ENCODE measurements around the gene TGM1.

Gene TGM1

GRCh38 chr14:24278424-24278823, 15.4 kb upstream of the TGM1 start:
- Histone ChIP-seq H3K27ac (ENCODE audit: low read depth, low read length) (no peak overlapping the region), H3K4me1 (ENCODE audit: control insufficient read depth, insufficient read depth, low read length, unreplicated experiment) (peaks cover 16% of the 10 kb centered on the region), H3K79me2 (ENCODE audit: control insufficient read depth, insufficient read depth, low read length, unreplicated experiment) (no peaks in the 10 kb centered on the region), H3K27me3 (ENCODE audit: insufficient read depth, low read length) (no peaks in the 10 kb centered on the region), H3K4me3 (ENCODE audit: low read depth, low read length) (no peak overlapping the region), H2AFZ (ENCODE audit: low read length, unreplicated experiment) (no peak overlapping the region), H3K36me3 (ENCODE audit: insufficient read depth, low read length) (no peaks in the 10 kb centered on the region)

GRCh38 chr14:24277606-24278321, 14.8 kb upstream of the TGM1 start:
- no peaks in the 10 kb centered on the region for H3K27me3 ChIP-seq (ENCODE audit: insufficient read depth, low read length)
- H3K4me3 ChIP-seq (ENCODE audit: low read depth, low read length), result no peak overlapping the region
- no peaks in the 10 kb centered on the region for H3K79me2 ChIP-seq (ENCODE audit: control insufficient read depth, insufficient read depth, low read length, unreplicated experiment)
- H3K27ac ChIP-seq (ENCODE audit: low read depth, low read length), result no peak overlapping the region
- H3K36me3 ChIP-seq (ENCODE audit: insufficient read depth, low read length), result no peaks in the 10 kb centered on the region
- no peak overlapping the region for H2AFZ ChIP-seq (ENCODE audit: low read length, unreplicated experiment)
- H3K4me1 ChIP-seq (ENCODE audit: control insufficient read depth, insufficient read depth, low read length, unreplicated experiment), result peaks cover 16% of the 10 kb centered on the region

- no peak overlapping the region for H3K27ac ChIP-seq (ENCODE audit: low read depth, low read length)
- H3K79me2 ChIP-seq (ENCODE audit: control insufficient read depth, insufficient read depth, low read length, unreplicated experiment), result no peaks in the 10 kb centered on the region
- no peak overlapping the region for H2AFZ ChIP-seq (ENCODE audit: low read length, unreplicated experiment)
- H3K4me3 ChIP-seq (ENCODE audit: low read depth, low read length), result no peak overlapping the region
- H3K4me1 ChIP-seq (ENCODE audit: control insufficient read depth, insufficient read depth, low read length, unreplicated experiment), result peaks cover 17% of the 10 kb centered on the region
- H3K27me3 ChIP-seq (ENCODE audit: insufficient read depth, low read length), result no peaks in the 10 kb centered on the region
- H3K36me3 ChIP-seq (ENCODE audit: insufficient read depth, low read length), result no peaks in the 10 kb centered on the region
Observed at GRCh38 chr14:24277071-24277470, 14.1 kb upstream of the TGM1 start.

GRCh38 chr14:24274101-24274543, 11.1 kb upstream of the TGM1 start:
- Histone ChIP-seq H3K4me1 (ENCODE audit: control insufficient read depth, insufficient read depth, low read length, unreplicated experiment) (peaks cover 7% of the 10 kb centered on the region), H3K4me3 (ENCODE audit: low read depth, low read length) (no peak overlapping the region), H3K79me2 (ENCODE audit: control insufficient read depth, insufficient read depth, low read length, unreplicated experiment) (no peaks in the 10 kb centered on the region), H2AFZ (ENCODE audit: low read length, unreplicated experiment) (no peak overlapping the region), H3K27ac (ENCODE audit: low read depth, low read length) (no peak overlapping the region), H3K36me3 (ENCODE audit: insufficient read depth, low read length) (no peaks in the 10 kb centered on the region), H3K27me3 (ENCODE audit: insufficient read depth, low read length) (no peaks in the 10 kb centered on the region)

- peaks cover 4% of the 10 kb centered on the region for H3K4me1 ChIP-seq (ENCODE audit: control insufficient read depth, insufficient read depth, low read length, unreplicated experiment)
- H2AFZ ChIP-seq (ENCODE audit: low read length, unreplicated experiment), result no peak overlapping the region
- no peak overlapping the region for H3K27ac ChIP-seq (ENCODE audit: low read depth, low read length)
Observed at GRCh38 chr14:24273422-24273998, 10.5 kb upstream of the TGM1 start.

GRCh38 chr14:24272467-24272866, 9.5 kb upstream of the TGM1 start:
- peak overlapping the region; percentile 69 for H2AFZ ChIP-seq (ENCODE audit: low read length, unreplicated experiment)
- H3K27me3 ChIP-seq (ENCODE audit: insufficient read depth, low read length), result no peaks in the 10 kb centered on the region
- H3K27ac ChIP-seq (ENCODE audit: low read depth, low read length), result no peak overlapping the region
- H3K4me3 ChIP-seq (ENCODE audit: low read depth, low read length), result peak overlapping the region; percentile 84
- peaks cover 4% of the 10 kb centered on the region for H3K4me1 ChIP-seq (ENCODE audit: control insufficient read depth, insufficient read depth, low read length, unreplicated experiment)
- H3K36me3 ChIP-seq (ENCODE audit: insufficient read depth, low read length), result no peaks in the 10 kb centered on the region
- H3K79me2 ChIP-seq (ENCODE audit: control insufficient read depth, insufficient read depth, low read length, unreplicated experiment), result no peaks in the 10 kb centered on the region

More at GRCh38 chr14:24273422-24273998, 10.5 kb upstream of the TGM1 start:
- Histone ChIP-seq H3K36me3 (ENCODE audit: insufficient read depth, low read length) (no peaks in the 10 kb centered on the region), H3K79me2 (ENCODE audit: control insufficient read depth, insufficient read depth, low read length, unreplicated experiment) (no peaks in the 10 kb centered on the region), H3K27me3 (ENCODE audit: insufficient read depth, low read length) (no peaks in the 10 kb centered on the region), H3K4me3 (ENCODE audit: low read depth, low read length) (no peak overlapping the region)

GRCh38 chr14:24271834-24272263, 8.9 kb upstream of the TGM1 start:
- H2AFZ ChIP-seq (ENCODE audit: low read length, unreplicated experiment), result peak overlapping the region; percentile 69
- H3K36me3 ChIP-seq (ENCODE audit: insufficient read depth, low read length), result no peaks in the 10 kb centered on the region
- H3K4me1 ChIP-seq (ENCODE audit: control insufficient read depth, insufficient read depth, low read length, unreplicated experiment), result peaks cover 4% of the 10 kb centered on the region
- H3K27ac ChIP-seq (ENCODE audit: low read depth, low read length), result no peak overlapping the region
- peak overlapping the region; percentile 84 for H3K4me3 ChIP-seq (ENCODE audit: low read depth, low read length)
- no peaks in the 10 kb centered on the region for H3K27me3 ChIP-seq (ENCODE audit: insufficient read depth, low read length)
- H3K79me2 ChIP-seq (ENCODE audit: control insufficient read depth, insufficient read depth, low read length, unreplicated experiment), result no peaks in the 10 kb centered on the region

- Histone ChIP-seq H3K27ac (ENCODE audit: low read depth, low read length) (peak within 1 kb of the TSS; percentile 75), H2AFZ (ENCODE audit: low read length, unreplicated experiment) (peak within 1 kb of the TSS; percentile 90), H3K27me3 (ENCODE audit: insufficient read depth, low read length) (no peaks in the 10 kb centered on the region), H3K4me3 (ENCODE audit: low read depth, low read length) (peak within 1 kb of the TSS; percentile 84), H3K4me1 (ENCODE audit: control insufficient read depth, insufficient read depth, low read length, unreplicated experiment) (peaks cover 4% of the 10 kb centered on the region), H3K79me2 (ENCODE audit: control insufficient read depth, insufficient read depth, low read length, unreplicated experiment) (no peaks in the 10 kb centered on the region), H3K36me3 (ENCODE audit: insufficient read depth, low read length) (no peaks in the 10 kb centered on the region)
Observed at GRCh38 chr14:24271134-24271833, 8.3 kb upstream of the TGM1 start, which contains the start of gene RABGGTA. TSS of gene RABGGTA (minus strand) at chr14:24271597. CDS start at chr14:24271115, 482 bp downstream.

GRCh38 chr14:24270537-24271133, 7.7 kb upstream of the TGM1 start:
- Histone ChIP-seq H3K36me3 (ENCODE audit: insufficient read depth, low read length) (no peaks in the 10 kb centered on the region), H3K27me3 (ENCODE audit: insufficient read depth, low read length) (no peaks in the 10 kb centered on the region), H3K27ac (ENCODE audit: low read depth, low read length) (no peak overlapping the region; the same call in 1 of the 2 replicates), H3K79me2 (ENCODE audit: control insufficient read depth, insufficient read depth, low read length, unreplicated experiment) (no peaks in the 10 kb centered on the region), H3K4me1 (ENCODE audit: control insufficient read depth, insufficient read depth, low read length, unreplicated experiment) (peaks cover 4% of the 10 kb centered on the region), H3K4me3 (ENCODE audit: low read depth, low read length) (peak overlapping the region; percentile 84), H2AFZ (ENCODE audit: low read length, unreplicated experiment) (no peak overlapping the region)

- no peaks in the 10 kb centered on the region for H3K36me3 ChIP-seq (ENCODE audit: insufficient read depth, low read length)
- no peak overlapping the region for H3K27ac ChIP-seq (ENCODE audit: low read depth, low read length)
- H3K79me2 ChIP-seq (ENCODE audit: control insufficient read depth, insufficient read depth, low read length, unreplicated experiment), result no peaks in the 10 kb centered on the region
- no peaks in the 10 kb centered on the region for H3K27me3 ChIP-seq (ENCODE audit: insufficient read depth, low read length)
- no peak overlapping the region for H2AFZ ChIP-seq (ENCODE audit: low read length, unreplicated experiment)
- peaks cover 4% of the 10 kb centered on the region for H3K4me1 ChIP-seq (ENCODE audit: control insufficient read depth, insufficient read depth, low read length, unreplicated experiment)
- no peak overlapping the region for H3K4me3 ChIP-seq (ENCODE audit: low read depth, low read length)
Observed at GRCh38 chr14:24269910-24270536, 7.0 kb upstream of the TGM1 start.

Data from ACC112 (cell line).